ENCODE measurements around the gene RDH11. TPM values are rescaled to one million over a fixed set of nuclear protein-coding genes. Genes with fewer than 3 reads are reported as not detected.

RDH11 gene
- 148 and 161 TPM in 2 replicates for total RNA-seq
- 164 and 173 TPM in 2 replicates for polyA plus RNA-seq

GRCh38 chr14:67695394-67695949, at the start of gene RDH11:
RDH11 (minus strand) TSS chr14:67695764; CDS start chr14:67695703, 61 bp downstream.
- Histone ChIP-seq H3K27me3 (no peaks in the 10 kb centered on the region), H3K4me2 (peak within 1 kb of the TSS; percentile 76), H3K79me2 (peaks cover 38% of the 10 kb centered on the region), H2AFZ (peak within 1 kb of the TSS; percentile 61), H3K27ac (peak within 1 kb of the TSS; percentile 98), H3K36me3 (replicated peaks; ENCODE audit: insufficient read depth, low read depth) (no peaks in the 10 kb centered on the region), H3K9me3 (ENCODE audit: low read depth) (no peaks in the 10 kb centered on the region), H4K20me1 (ENCODE audit: insufficient read depth, poor library complexity, severe bottlenecking) (peaks cover 12% of the 10 kb centered on the region), H3K9me2 (replicated peaks; ENCODE audit: insufficient read depth) (no peaks in the 10 kb centered on the region), H3K4me1 (ENCODE audit: insufficient read depth) (peaks cover 19% of the 10 kb centered on the region), H3K4me3 (peak within 1 kb of the TSS; percentile 97)
- no peak for TF ChIP-seq EZH2phosphoT487 (IDR thresholded peaks at IDR 0.05; ENCODE audit: low read depth, severe bottlenecking, unreplicated experiment)
- TF ChIP-seq EZH2 (IDR thresholded peaks at IDR 0.05; ENCODE audit: borderline replicate concordance): no peak
- no peak for TF ChIP-seq CTCF (IDR thresholded peaks at IDR 0.05; ENCODE audit: poor library complexity)
- WGBS (ENCODE audit: low lambda C conversion rate, missing lambda C conversion rate): 1% methylated on average over 25 of the region's 25 CpGs
- DNase-seq (ENCODE audit: low spot score): peak; percentile 94

GRCh38 chr14:67744046-67744445, 48.5 kb upstream of the RDH11 start:
- H3K9me2 ChIP-seq (replicated peaks; ENCODE audit: insufficient read depth): no peaks in the 10 kb centered on the region
- TF ChIP-seq EZH2phosphoT487 (IDR thresholded peaks at IDR 0.05; ENCODE audit: low read depth, severe bottlenecking, unreplicated experiment) (no peak), EZH2 (IDR thresholded peaks at IDR 0.05; ENCODE audit: borderline replicate concordance) (no peak), CTCF (IDR thresholded peaks at IDR 0.05; ENCODE audit: poor library complexity) (no peak)
- H3K4me3 ChIP-seq: no peak overlapping the region
- no peak overlapping the region for H3K27ac ChIP-seq
- no peak for DNase-seq (ENCODE audit: low spot score)
- no peaks in the 10 kb centered on the region for H3K36me3 ChIP-seq (replicated peaks; ENCODE audit: insufficient read depth, low read depth)
- no peaks in the 10 kb centered on the region for H3K27me3 ChIP-seq
- no peaks in the 10 kb centered on the region for H3K9me3 ChIP-seq (ENCODE audit: low read depth)
- peaks cover 4% of the 10 kb centered on the region for H3K4me1 ChIP-seq (ENCODE audit: insufficient read depth)
- H4K20me1 ChIP-seq (ENCODE audit: insufficient read depth, poor library complexity, severe bottlenecking): no peaks in the 10 kb centered on the region
- no peak overlapping the region for H3K4me2 ChIP-seq
- H2AFZ ChIP-seq: no peak overlapping the region
- H3K79me2 ChIP-seq: no peaks in the 10 kb centered on the region
- WGBS (ENCODE audit: low lambda C conversion rate, missing lambda C conversion rate): 73% methylated on average over 2 of the region's 2 CpGs

GRCh38 chr14:67738740-67739504, 43.4 kb upstream of the RDH11 start:
- H3K27ac ChIP-seq: peak overlapping the region; percentile 86
- H3K9me3 ChIP-seq (ENCODE audit: low read depth): no peaks in the 10 kb centered on the region
- no peak overlapping the region for H3K4me3 ChIP-seq
- peak overlapping the region; percentile 57 for H3K4me2 ChIP-seq
- WGBS (ENCODE audit: low lambda C conversion rate, missing lambda C conversion rate): 51% methylated on average over 12 of the region's 12 CpGs
- no peaks in the 10 kb centered on the region for H3K36me3 ChIP-seq (replicated peaks; ENCODE audit: insufficient read depth, low read depth)
- H3K9me2 ChIP-seq (replicated peaks; ENCODE audit: insufficient read depth): no peaks in the 10 kb centered on the region
- no peaks in the 10 kb centered on the region for H3K27me3 ChIP-seq
- H4K20me1 ChIP-seq (ENCODE audit: insufficient read depth, poor library complexity, severe bottlenecking): no peaks in the 10 kb centered on the region
- H3K4me1 ChIP-seq (ENCODE audit: insufficient read depth): peaks cover 4% of the 10 kb centered on the region
- TF ChIP-seq EZH2 (IDR thresholded peaks at IDR 0.05; ENCODE audit: borderline replicate concordance): no peak
- no peak for TF ChIP-seq CTCF (IDR thresholded peaks at IDR 0.05; ENCODE audit: poor library complexity)
- no peak overlapping the region for H2AFZ ChIP-seq
- DNase-seq (ENCODE audit: low spot score): peak; percentile 68
- H3K79me2 ChIP-seq: no peaks in the 10 kb centered on the region
